Measurements from ENCODE around the gene FAM156B. TPM values are rescaled to one million over a fixed set of nuclear protein-coding genes. Genes with fewer than 3 reads are reported as not detected.
"Not testable (repeated sequence)": the region's sequence is repeated elsewhere in the genome, so short reads cannot be mapped to it uniquely, and the experiment has no call there.

The FAM156B gene
- 5.3 and 8.0 TPM in 2 replicates for total RNA-seq (2014; rRNA removed; shearing (Covaris generic))

GRCh38 chrX:52896855-52897709, at the start of gene FAM156B:
Gene FAM156B (plus strand): TSS chrX:52897330. CDS start chrX:52907226, 9,896 bp downstream.
- H3K9me3 ChIP-seq (replicated peaks); H3K27me3 ChIP-seq; H3K27ac ChIP-seq; DNase-seq; H3K4me3 ChIP-seq; H3K4me1 ChIP-seq; H3K36me3 ChIP-seq: not testable (repeated sequence)

GRCh38 chrX:52852110-52852860, 44.8 kb upstream of the FAM156B start:
- H3K9me3 ChIP-seq (replicated peaks), result no peaks in the 10 kb centered on the region
- no peaks in the 10 kb centered on the region for H3K4me1 ChIP-seq
- no peak overlapping the region for H3K4me3 ChIP-seq
- H3K27me3 ChIP-seq, result no peaks in the 10 kb centered on the region
- no peak for DNase-seq
- no peaks in the 10 kb centered on the region for H3K36me3 ChIP-seq
- H3K27ac ChIP-seq, result no peak overlapping the region

DNA sequence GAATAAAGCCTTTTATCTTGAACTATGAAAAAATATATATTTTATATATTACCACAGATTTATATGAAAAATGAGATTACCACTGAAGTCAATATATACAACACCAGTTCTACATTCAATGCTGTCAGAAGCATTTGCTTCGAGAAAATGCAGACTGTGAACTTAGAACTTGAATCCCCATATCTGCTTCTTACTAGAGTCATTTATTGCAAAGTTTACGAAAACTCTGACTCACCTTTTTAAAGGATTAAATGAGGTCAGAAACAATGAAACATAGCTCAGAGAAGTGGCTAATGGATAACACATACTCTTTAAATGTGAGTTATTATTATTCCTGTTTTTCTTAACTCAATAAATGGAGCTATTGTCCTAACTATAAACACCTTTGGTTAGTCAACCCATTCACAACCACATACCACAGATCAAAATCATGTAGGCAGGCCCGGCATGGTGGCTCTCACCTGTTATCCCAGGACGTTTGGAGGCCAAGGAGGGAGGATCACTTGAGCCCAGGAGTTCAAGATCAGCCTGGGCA, 40.1 kb upstream of the FAM156B start:
- not testable (repeated sequence) for H3K27me3 ChIP-seq; H3K36me3 ChIP-seq; H3K9me3 ChIP-seq (replicated peaks); H3K4me1 ChIP-seq; H3K4me3 ChIP-seq; H3K27ac ChIP-seq; DNase-seq

- no peaks in the 10 kb centered on the region for H3K27me3 ChIP-seq
- no peaks in the 10 kb centered on the region for H3K4me1 ChIP-seq
- H3K9me3 ChIP-seq (replicated peaks), result no peaks in the 10 kb centered on the region
- H3K36me3 ChIP-seq, result no peaks in the 10 kb centered on the region
- H3K27ac ChIP-seq, result no peak overlapping the region
- H3K4me3 ChIP-seq, result no peak overlapping the region
- DNase-seq, result no peak
Observed at GRCh38 chrX:52865343-52865998, 31.7 kb upstream of the FAM156B start.

DNA sequence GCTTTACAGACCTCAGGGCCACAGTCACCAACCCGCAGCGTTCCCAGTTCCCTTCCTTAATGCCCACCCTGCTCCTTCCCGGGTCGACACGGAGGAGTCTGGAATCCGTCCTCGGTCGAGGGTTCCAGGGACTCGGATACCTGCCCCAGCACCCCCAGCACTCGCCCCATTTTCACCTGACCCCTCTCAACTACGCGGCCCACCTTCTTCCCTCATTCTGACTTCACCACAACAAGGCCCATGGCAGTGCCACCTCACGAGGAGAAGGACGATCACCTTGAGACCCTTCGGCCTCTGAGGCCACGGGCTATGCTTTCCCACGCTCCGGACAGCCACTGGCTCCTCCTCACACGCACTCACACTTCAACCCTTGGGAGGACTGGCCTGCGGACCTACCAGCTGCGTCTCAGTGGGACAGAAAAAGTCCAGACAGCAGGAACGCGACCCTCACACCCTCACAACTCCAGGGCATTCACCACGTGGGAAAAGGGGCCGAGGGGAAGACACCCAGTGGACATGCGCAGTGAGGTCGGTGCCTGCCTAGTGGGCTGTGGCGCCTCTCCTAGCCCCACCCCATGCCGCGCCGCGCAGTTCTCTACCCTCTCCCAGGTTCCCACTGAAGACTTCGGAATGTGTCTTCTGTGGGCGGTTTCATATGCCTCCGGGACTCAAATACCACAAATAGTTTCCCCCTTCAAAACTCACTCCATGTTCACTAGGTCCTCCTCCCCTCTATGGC, 29.4 kb upstream of the FAM156B start, which contains the start of gene XAGE3:
XAGE3 (minus strand) TSS at position 474 of the 739 bp plus-strand sequence. CDS start 950 bp downstream, outside the sequence.
- Histone ChIP-seq H3K9me3 (replicated peaks) (no peaks in the 10 kb centered on the region), H3K36me3 (no peaks in the 10 kb centered on the region), H3K4me1 (no peaks in the 10 kb centered on the region), H3K4me3 (no peak within 1 kb of the TSS), H3K27me3 (no peaks in the 10 kb centered on the region), H3K27ac (no peak within 1 kb of the TSS)
- no peak for DNase-seq

- DNase-seq, result no peak
- no peaks in the 10 kb centered on the region for H3K27me3 ChIP-seq
- H3K4me3 ChIP-seq, result no peak overlapping the region
- no peaks in the 10 kb centered on the region for H3K36me3 ChIP-seq
- no peak overlapping the region for H3K27ac ChIP-seq
- H3K9me3 ChIP-seq (replicated peaks), result no peaks in the 10 kb centered on the region
- no peaks in the 10 kb centered on the region for H3K4me1 ChIP-seq
Observed at GRCh38 chrX:52870046-52870445, 27.1 kb upstream of the FAM156B start.

- not testable (repeated sequence) for H3K4me3 ChIP-seq; H3K36me3 ChIP-seq; H3K4me1 ChIP-seq; DNase-seq; H3K27me3 ChIP-seq; H3K27ac ChIP-seq; H3K9me3 ChIP-seq (replicated peaks)
Observed at GRCh38 chrX:52873825-52874224, 23.3 kb upstream of the FAM156B start.

DNA sequence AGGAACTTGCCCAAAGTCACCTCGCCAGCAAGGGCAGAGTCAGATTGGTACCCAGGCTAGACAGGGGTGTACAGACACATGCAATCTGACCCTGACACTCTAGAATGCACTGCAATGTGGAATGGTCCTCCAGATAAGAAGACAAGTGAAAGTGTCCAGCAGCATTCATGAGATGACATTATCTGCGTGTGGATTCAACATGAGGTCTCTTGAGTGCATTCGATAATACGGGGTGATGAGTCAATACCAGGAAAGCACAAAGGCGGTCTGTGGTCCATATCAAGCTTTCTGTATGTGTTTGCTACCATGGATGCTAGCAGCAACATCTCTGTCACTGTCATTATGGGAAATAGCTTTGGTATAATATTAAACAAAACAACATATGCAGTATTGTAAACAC, 22.5 kb upstream of the FAM156B start:
- H3K27ac ChIP-seq, result no peak overlapping the region
- H3K27me3 ChIP-seq, result no peaks in the 10 kb centered on the region
- no peaks in the 10 kb centered on the region for H3K4me1 ChIP-seq
- H3K4me3 ChIP-seq, result no peak overlapping the region
- no peak for DNase-seq
- H3K36me3 ChIP-seq, result no peaks in the 10 kb centered on the region
- H3K9me3 ChIP-seq (replicated peaks), result no peaks in the 10 kb centered on the region

GRCh38 chrX:52875436-52875835, 21.7 kb upstream of the FAM156B start:
- not testable (repeated sequence) for H3K4me3 ChIP-seq; H3K9me3 ChIP-seq (replicated peaks); H3K27ac ChIP-seq; H3K27me3 ChIP-seq; DNase-seq; H3K36me3 ChIP-seq; H3K4me1 ChIP-seq

GRCh38 chrX:52876386-52876785, 20.7 kb upstream of the FAM156B start:
- H3K4me3 ChIP-seq; H3K9me3 ChIP-seq (replicated peaks); H3K27ac ChIP-seq; H3K36me3 ChIP-seq; H3K27me3 ChIP-seq; DNase-seq; H3K4me1 ChIP-seq: not testable (repeated sequence)

DNA sequence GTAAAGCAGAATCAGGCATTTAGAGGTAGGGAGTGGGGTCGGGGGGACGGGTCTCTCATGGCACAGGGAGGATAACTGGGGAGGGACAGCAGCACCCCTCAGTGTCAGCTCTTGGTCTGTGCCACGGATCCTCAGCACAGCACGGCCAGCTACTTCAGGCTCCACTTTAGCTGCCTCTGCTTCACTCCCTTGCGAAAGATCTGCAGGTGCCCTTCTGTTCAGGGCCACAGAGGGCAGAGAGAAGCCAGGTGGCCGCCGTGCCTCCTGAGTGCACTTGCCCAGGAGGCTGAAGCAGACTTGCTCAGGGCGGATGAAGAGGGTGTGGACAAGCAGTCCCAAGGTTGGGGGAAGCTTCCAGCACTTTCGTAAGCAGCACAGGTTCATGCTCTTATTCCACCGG, 9.7 kb upstream of the FAM156B start:
- not testable (repeated sequence) for H3K4me3 ChIP-seq; H3K27me3 ChIP-seq; H3K4me1 ChIP-seq; H3K27ac ChIP-seq; DNase-seq; H3K9me3 ChIP-seq (replicated peaks); H3K36me3 ChIP-seq

DNA sequence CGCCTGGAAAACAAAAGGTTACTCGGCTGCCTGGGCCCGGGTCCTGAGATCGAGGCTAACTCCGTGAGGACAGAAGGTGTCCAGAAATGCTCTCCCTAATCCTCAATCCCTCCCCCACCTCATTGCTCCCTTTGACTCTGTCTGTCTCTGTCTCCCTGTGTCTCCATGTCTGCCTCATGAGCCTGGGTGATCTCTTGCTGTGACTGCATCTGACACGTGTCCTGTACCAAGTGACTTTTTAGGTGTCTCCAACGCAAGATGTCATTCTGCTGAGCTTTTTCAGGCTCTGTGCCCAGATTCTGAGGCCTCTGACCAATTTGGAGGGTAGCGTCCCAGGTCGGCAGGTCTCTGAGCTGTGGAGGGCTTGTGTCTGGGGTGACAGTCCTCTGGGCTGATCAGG, 9.0 kb upstream of the FAM156B start:
- H3K4me3 ChIP-seq; H3K27ac ChIP-seq; H3K36me3 ChIP-seq; H3K4me1 ChIP-seq; H3K9me3 ChIP-seq (replicated peaks); DNase-seq; H3K27me3 ChIP-seq: not testable (repeated sequence)

- H3K9me3 ChIP-seq (replicated peaks); H3K4me1 ChIP-seq; H3K36me3 ChIP-seq; H3K27ac ChIP-seq; H3K4me3 ChIP-seq; DNase-seq; H3K27me3 ChIP-seq: not testable (repeated sequence)
Observed at GRCh38 chrX:52896438-52896837, 692 bp upstream of the FAM156B start.

- H3K4me1 ChIP-seq; DNase-seq; H3K27me3 ChIP-seq; H3K27ac ChIP-seq; H3K36me3 ChIP-seq; H3K9me3 ChIP-seq (replicated peaks); H3K4me3 ChIP-seq: not testable (repeated sequence)
Observed at GRCh38 chrX:52905531-52905930, 8.4 kb downstream of the FAM156B start.

All from SJCRH30 (cell line).